GM12875 (cell line): Measurements from ENCODE around the gene TTC13.

Experiments used
- H3K4me3 ChIP-seq: one replicate; pipeline ENCODE4 v1.5.1; 2011; ENCODE audit warnings: low read depth, low read length, control low read depth
- TF ChIP-seq, protein P1 (sequence below): IDR thresholded peaks from 2 replicates; pipeline ENCODE4 v1.5.1; 2011; ENCODE audit warnings: low read depth, mild to moderate bottlenecking, control low read depth, inconsistent platforms, low read length, moderate library complexity, borderline replicate concordance; ENCODE audit not compliant: insufficient read depth

Gene TTC13

GRCh38 chr1:230894032-230894431, 84.6 kb downstream of the TTC13 start:
- TF ChIP-seq, protein P1, sequence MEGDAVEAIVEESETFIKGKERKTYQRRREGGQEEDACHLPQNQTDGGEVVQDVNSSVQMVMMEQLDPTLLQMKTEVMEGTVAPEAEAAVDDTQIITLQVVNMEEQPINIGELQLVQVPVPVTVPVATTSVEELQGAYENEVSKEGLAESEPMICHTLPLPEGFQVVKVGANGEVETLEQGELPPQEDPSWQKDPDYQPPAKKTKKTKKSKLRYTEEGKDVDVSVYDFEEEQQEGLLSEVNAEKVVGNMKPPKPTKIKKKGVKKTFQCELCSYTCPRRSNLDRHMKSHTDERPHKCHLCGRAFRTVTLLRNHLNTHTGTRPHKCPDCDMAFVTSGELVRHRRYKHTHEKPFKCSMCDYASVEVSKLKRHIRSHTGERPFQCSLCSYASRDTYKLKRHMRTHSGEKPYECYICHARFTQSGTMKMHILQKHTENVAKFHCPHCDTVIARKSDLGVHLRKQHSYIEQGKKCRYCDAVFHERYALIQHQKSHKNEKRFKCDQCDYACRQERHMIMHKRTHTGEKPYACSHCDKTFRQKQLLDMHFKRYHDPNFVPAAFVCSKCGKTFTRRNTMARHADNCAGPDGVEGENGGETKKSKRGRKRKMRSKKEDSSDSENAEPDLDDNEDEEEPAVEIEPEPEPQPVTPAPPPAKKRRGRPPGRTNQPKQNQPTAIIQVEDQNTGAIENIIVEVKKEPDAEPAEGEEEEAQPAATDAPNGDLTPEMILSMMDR, result no peak
- no peak overlapping the region for H3K4me3 ChIP-seq

GRCh38 chr1:230892018-230892491, 86.6 kb downstream of the TTC13 start:
- no peak overlapping the region for H3K4me3 ChIP-seq
- TF ChIP-seq, protein P1, result no peak

- TF ChIP-seq, protein P1, result no peak
- H3K4me3 ChIP-seq, result no peak overlapping the region
These were observed 87.2 kb downstream of the TTC13 start for GRCh38 chr1:230891413-230891812.

GRCh38 chr1:230884646-230885045, 94.0 kb downstream of the TTC13 start:
- no peak overlapping the region for H3K4me3 ChIP-seq
- TF ChIP-seq, protein P1, result no peak

- no peak overlapping the region for H3K4me3 ChIP-seq
- TF ChIP-seq, protein P1, result no peak
These were observed 94.7 kb downstream of the TTC13 start for GRCh38 chr1:230883967-230884366.

- TF ChIP-seq, protein P1, result no peak
- no peak overlapping the region for H3K4me3 ChIP-seq
These were observed 98.9 kb downstream of the TTC13 start for GRCh38 chr1:230879778-230880177.

- H3K4me3 ChIP-seq, result no peak overlapping the region
- TF ChIP-seq, protein P1, result no peak
These were observed 100.1 kb downstream of the TTC13 start for GRCh38 chr1:230878591-230878990.
